ENCODE results near the gene FN3K. TPM values are rescaled to one million over a fixed set of nuclear protein-coding genes. Genes with fewer than 3 reads are reported as not detected.

The FN3K gene
- total and polyA plus RNA-seq, 2 of the 13 experiments (the other 11 are each of a cell fraction or from before 2014, with no cell fraction given): 3.5 to 12.2 TPM

DNA sequence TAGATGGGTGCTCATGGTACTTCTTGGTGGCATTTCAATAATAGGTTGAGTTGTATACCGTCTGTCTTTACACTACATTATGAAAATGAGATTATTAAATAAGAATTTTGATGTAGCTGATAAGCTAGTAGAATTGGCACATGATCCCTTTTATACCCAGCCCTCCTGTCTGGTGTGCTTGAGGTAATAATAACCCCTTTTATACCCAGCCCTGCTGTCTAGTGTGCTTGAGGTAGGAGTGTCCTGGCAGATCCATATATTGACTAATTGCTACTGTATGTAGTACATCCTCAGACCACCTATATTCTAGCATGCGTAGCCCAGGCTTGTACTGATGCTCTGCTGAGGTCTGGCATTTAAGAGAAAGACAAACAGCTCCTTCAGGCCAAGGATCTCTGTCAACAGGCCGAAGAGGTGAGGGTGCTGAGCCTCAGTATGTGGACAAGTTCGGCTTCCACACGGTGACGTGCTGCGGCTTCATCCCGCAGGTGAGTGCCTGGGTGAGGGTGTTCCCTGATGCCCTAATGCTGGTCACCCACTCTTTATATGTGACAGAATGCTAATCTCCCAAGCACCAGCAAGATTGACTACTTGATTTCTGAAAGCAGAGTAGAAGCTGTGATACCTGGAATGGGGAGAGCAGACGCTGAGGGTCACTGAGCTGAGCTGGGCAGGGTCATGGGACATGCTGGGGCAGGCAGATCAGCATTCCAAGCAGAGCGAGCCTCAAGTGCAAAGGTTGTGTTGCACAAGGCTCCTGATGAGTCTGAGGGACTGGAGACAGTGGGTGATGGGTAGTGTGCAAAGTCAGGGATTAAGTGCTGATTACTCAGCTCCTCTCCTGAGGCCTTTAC is 5.7 kb downstream of the FN3K start (continued):
- no peak for TF ChIP-seq ZNF274 (CRISPR knock-in tag; IDR thresholded peaks at IDR 0.05)
- TF ChIP-seq ZNF710 (CRISPR knock-in tag; IDR thresholded peaks at IDR 0.05; ENCODE audit: borderline replicate concordance): peak; percentile 74; the same call in 1 of the 2 replicates
- no peak for TF ChIP-seq CENPT (CRISPR knock-in tag; IDR thresholded peaks at IDR 0.05; ENCODE audit: low read depth)
- TF ChIP-seq MEIS1 (CRISPR knock-in tag; IDR thresholded peaks at IDR 0.05; ENCODE audit: borderline replicate concordance): peak; percentile 75; the same call in 1 of the 2 replicates
- TF ChIP-seq, protein P1, sequence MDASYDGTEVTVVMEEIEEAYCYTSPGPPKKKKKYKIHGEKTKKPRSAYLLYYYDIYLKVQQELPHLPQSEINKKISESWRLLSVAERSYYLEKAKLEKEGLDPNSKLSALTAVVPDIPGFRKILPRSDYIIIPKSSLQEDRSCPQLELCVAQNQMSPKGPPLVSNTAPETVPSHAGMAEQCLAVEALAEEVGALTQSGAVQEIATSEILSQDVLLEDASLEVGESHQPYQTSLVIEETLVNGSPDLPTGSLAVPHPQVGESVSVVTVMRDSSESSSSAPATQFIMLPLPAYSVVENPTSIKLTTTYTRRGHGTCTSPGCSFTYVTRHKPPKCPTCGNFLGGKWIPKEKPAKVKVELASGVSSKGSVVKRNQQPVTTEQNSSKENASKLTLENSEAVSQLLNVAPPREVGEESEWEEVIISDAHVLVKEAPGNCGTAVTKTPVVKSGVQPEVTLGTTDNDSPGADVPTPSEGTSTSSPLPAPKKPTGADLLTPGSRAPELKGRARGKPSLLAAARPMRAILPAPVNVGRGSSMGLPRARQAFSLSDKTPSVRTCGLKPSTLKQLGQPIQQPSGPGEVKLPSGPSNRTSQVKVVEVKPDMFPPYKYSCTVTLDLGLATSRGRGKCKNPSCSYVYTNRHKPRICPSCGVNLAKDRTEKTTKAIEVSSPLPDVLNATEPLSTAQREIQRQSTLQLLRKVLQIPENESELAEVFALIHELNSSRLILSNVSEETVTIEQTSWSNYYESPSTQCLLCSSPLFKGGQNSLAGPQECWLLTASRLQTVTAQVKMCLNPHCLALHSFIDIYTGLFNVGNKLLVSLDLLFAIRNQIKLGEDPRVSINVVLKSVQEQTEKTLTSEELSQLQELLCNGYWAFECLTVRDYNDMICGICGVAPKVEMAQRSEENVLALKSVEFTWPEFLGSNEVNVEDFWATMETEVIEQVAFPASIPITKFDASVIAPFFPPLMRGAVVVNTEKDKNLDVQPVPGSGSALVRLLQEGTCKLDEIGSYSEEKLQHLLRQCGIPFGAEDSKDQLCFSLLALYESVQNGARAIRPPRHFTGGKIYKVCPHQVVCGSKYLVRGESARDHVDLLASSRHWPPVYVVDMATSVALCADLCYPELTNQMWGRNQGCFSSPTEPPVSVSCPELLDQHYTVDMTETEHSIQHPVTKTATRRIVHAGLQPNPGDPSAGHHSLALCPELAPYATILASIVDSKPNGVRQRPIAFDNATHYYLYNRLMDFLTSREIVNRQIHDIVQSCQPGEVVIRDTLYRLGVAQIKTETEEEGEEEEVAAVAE (CRISPR knock-in tag; IDR thresholded peaks at IDR 0.05; ENCODE audit: borderline replicate concordance): peak; percentile 73; the same call in 1 of the 2 replicates
- TF ChIP-seq ZNF605 (CRISPR knock-in tag; IDR thresholded peaks at IDR 0.05): peak; percentile 64; the same call in 1 of the 2 replicates
- TF ChIP-seq GFI1 (CRISPR knock-in tag; IDR thresholded peaks at IDR 0.05; ENCODE audit: borderline replicate concordance): peak; percentile 86
- TF ChIP-seq ZNF253 (CRISPR knock-in tag; IDR thresholded peaks at IDR 0.05; ENCODE audit: borderline replicate concordance): no peak
- peak; percentile 98 for TF ChIP-seq ZNF331 (CRISPR knock-in tag; IDR thresholded peaks at IDR 0.05)
- peak; percentile 78; the same call in 1 of the 2 replicates for TF ChIP-seq ZNF709 (CRISPR knock-in tag; IDR thresholded peaks at IDR 0.05)
- peak; percentile 96 for TF ChIP-seq IRF2 (CRISPR knock-in tag; IDR thresholded peaks at IDR 0.05)
- TF ChIP-seq MTA3 (CRISPR knock-in tag; IDR thresholded peaks at IDR 0.05): no peak
- peak; percentile 54; the same call in 1 of the 2 replicates for TF ChIP-seq HOMEZ (CRISPR knock-in tag; IDR thresholded peaks at IDR 0.05; ENCODE audit: low read depth)
- TF ChIP-seq, protein P2, sequence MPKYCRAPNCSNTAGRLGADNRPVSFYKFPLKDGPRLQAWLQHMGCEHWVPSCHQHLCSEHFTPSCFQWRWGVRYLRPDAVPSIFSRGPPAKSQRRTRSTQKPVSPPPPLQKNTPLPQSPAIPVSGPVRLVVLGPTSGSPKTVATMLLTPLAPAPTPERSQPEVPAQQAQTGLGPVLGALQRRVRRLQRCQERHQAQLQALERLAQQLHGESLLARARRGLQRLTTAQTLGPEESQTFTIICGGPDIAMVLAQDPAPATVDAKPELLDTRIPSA (CRISPR knock-in tag; IDR thresholded peaks at IDR 0.05; ENCODE audit: borderline replicate concordance): no peak
- peak; percentile 86; the same call in 1 of the 2 replicates for TF ChIP-seq ZNF556 (CRISPR knock-in tag; IDR thresholded peaks at IDR 0.05; ENCODE audit: borderline replicate concordance)
